ENCODE measurements around the gene GLS2.
"Not testable (repeated sequence)": the region's sequence is repeated elsewhere in the genome, so short reads cannot be mapped to it uniquely, and the experiment has no call there.

DNA sequence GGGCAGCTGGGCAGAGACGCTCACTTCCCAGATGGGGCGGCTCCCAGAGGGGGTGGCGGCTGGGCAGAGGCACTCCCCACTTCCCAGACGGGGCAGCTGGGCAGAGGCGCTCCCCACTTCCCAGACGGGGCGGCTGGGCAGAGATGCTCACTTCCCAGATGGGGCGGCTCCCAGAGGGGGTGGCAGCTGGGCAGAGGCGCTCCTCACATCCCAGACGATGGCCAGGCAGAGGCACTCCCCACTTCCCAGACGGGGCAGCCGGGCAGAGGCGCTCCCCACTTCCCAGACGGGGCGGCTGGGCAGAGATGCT is 6.1 kb upstream of the GLS2 start:
- not testable (repeated sequence) for TF ChIP-seq CTCF (IDR thresholded peaks at IDR 0.05; ENCODE audit: low read depth, low read length); EZH2phosphoT487 (IDR thresholded peaks at IDR 0.05; ENCODE audit: low read depth)

Data from OCI-LY3 (cell line).